Astrocyte (in vitro differentiated cells and primary cell): ENCODE data around the gene FCN2. TPM values are rescaled to one million over a fixed set of nuclear protein-coding genes. Genes with fewer than 3 reads are reported as not detected.

Source experiments
- DNase-seq: peaks from one replicate; pipeline ENCODE4 v3.0.0-alpha.2; 2010; ENCODE audit warnings: low read depth
- FAIRE-seq: peaks from 2 replicates; lab custom pipeline; 2011; peaks lifted over from hg19 to GRCh38; lab: Jason Lieb, UNC
- H2AFZ ChIP-seq: 2 replicates; pipeline ENCODE4 v1.6.0; 2012; ENCODE audit warnings: low read depth, low read length, inconsistent platforms
- H3K27ac ChIP-seq: 2 replicates; pipeline ENCODE4 v1.5.1; 2011; ENCODE audit warnings: low read depth, low read length, inconsistent platforms
- H3K27me3 ChIP-seq: 2 replicates; pipeline ENCODE4 v1.6.0; 2011; ENCODE audit warnings: low read length, inconsistent platforms; ENCODE audit not compliant: insufficient read depth
- H3K36me3 ChIP-seq: 2 replicates; pipeline ENCODE4 v1.5.1; 2011; ENCODE audit warnings: low read length, inconsistent platforms; ENCODE audit not compliant: insufficient read depth
- H3K4me1 ChIP-seq: 2 replicates; pipeline ENCODE4 v1.5.1; 2011; ENCODE audit warnings: low read length, inconsistent platforms; ENCODE audit not compliant: insufficient read depth
- H3K4me2 ChIP-seq: 2 replicates; pipeline ENCODE4 v1.6.0; 2012; ENCODE audit warnings: low read length, inconsistent platforms
- H3K4me3 ChIP-seq: 2 replicates; pipeline ENCODE4 v1.5.1; 2011; ENCODE audit warnings: low read depth, mild to moderate bottlenecking, low read length, inconsistent platforms; ENCODE audit not compliant: insufficient read depth
- H3K79me2 ChIP-seq: 2 replicates; pipeline ENCODE4 v1.6.0; 2012; ENCODE audit warnings: mild to moderate bottlenecking, low read length, inconsistent platforms; ENCODE audit not compliant: insufficient read depth
- H3K9ac ChIP-seq: 2 replicates; pipeline ENCODE4 v1.6.0; 2012; ENCODE audit warnings: mild to moderate bottlenecking, low read length, inconsistent platforms
- H3K9me3 ChIP-seq: 2 replicates; pipeline ENCODE4 v1.5.1; 2012; ENCODE audit warnings: low read depth, mild to moderate bottlenecking, low read length, inconsistent platforms; ENCODE audit not compliant: insufficient read depth
- H4K20me1 ChIP-seq: 2 replicates; pipeline ENCODE4 v1.6.0; 2012; ENCODE audit warnings: low read length, inconsistent platforms; ENCODE audit not compliant: insufficient read depth
- H3K27ac Mint-ChIP-seq: one replicate; pipeline ENCODE4 v1.8.0; 2021; ENCODE audit warnings: mild to moderate bottlenecking, mixed read lengths; ENCODE audit not compliant: unreplicated experiment
- H3K27me3 Mint-ChIP-seq: one replicate; pipeline ENCODE4 v1.8.0; 2021; ENCODE audit warnings: low read depth, mixed read lengths; ENCODE audit not compliant: unreplicated experiment
- H3K36me3 Mint-ChIP-seq: one replicate; pipeline ENCODE4 v1.8.0; 2021; ENCODE audit warnings: low read depth, mixed read lengths; ENCODE audit not compliant: unreplicated experiment
- H3K4me1 Mint-ChIP-seq: one replicate; pipeline ENCODE4 v1.8.0; 2021; ENCODE audit warnings: low read depth, mixed read lengths; ENCODE audit not compliant: unreplicated experiment
- H3K4me3 Mint-ChIP-seq: one replicate; pipeline ENCODE4 v1.8.0; 2021; ENCODE audit warnings: mild to moderate bottlenecking, moderate library complexity, mixed read lengths; ENCODE audit not compliant: unreplicated experiment
- H3K9me3 Mint-ChIP-seq: one replicate; pipeline ENCODE4 v1.8.0; 2021; ENCODE audit warnings: mild to moderate bottlenecking, mixed read lengths; ENCODE audit not compliant: unreplicated experiment
- EZH2 ChIP-seq: IDR thresholded peaks from 2 replicates; pipeline ENCODE4 v1.6.1; 2012; ENCODE audit warnings: mild to moderate bottlenecking, low read length, inconsistent platforms; ENCODE audit not compliant: insufficient read depth
- total RNA-seq: library from RNA; stranded (reverse); gene quantifications from 2 replicates; pipeline ENCODE4 v1.2.1, GENCODE V29; 2021
- TF ChIP-seq, protein P1 (sequence below): IDR thresholded peaks from 2 replicates; pipeline ENCODE4 v1.5.1; 2011; ENCODE audit warnings: low read depth, mild to moderate bottlenecking, inconsistent platforms, low read length, moderate library complexity; ENCODE audit not compliant: insufficient read depth

Gene FCN2
- total RNA-seq, 1 donor from 2014 or later = not detected

DNA sequence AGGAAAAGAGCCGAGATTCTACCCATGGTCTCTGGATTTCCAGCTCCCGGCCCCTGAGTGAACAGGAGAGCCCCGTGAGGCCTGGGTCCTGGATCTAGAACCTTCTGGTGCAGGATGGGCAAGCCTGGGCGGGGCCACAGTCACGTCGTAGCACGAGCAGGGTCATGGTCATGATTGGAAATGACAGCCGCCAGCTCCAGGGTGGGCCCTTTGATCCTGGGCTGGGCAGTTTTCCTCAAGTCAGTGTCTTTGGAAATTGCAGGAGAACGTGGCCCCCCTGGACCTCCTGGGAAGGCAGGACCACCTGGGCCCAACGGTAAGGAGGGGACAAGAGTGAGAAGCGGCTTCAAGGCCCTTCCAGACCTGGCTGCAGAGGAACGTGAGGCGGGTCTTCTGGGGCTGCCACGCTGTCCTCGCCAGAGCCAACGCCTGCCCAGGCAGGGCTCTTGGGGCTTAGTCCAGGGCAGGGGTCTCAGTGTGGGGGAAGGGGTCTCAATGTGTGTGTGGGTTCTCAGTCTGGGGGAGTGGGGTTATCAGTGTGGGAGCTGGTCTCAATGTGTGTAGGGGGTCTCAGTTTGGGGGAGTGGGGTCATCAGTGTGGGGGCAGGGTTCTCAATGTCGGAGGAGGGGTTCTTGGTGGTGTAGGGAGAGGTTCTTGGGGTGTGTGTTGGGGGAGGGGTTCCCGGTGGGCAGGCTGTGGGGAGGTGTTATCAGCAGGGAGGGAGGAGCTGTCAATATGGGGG, 2.6 kb downstream of the FCN2 start:
- H3K9me3 Mint-ChIP-seq = peaks cover 1% of the 10 kb centered on the region
- Histone ChIP-seq H3K36me3 (no peaks in the 10 kb centered on the region), H3K27ac (no peak overlapping the region), H3K27me3 (peaks cover 7% of the 10 kb centered on the region), H3K4me2 (no peak overlapping the region), H4K20me1 (no peaks in the 10 kb centered on the region), H2AFZ (no peak overlapping the region), H3K4me1 (no peaks in the 10 kb centered on the region), H3K79me2 (no peaks in the 10 kb centered on the region), H3K9me3 (no peaks in the 10 kb centered on the region), H3K9ac (no peak overlapping the region), H3K4me3 (no peak overlapping the region)
- no peaks in the 10 kb centered on the region for H3K4me1 Mint-ChIP-seq
- H3K27me3 Mint-ChIP-seq = peaks cover 40% of the 10 kb centered on the region
- FAIRE-seq (no peak), DNase-seq (no peak)
- no peak for TF ChIP-seq EZH2
- TF ChIP-seq, protein P1, sequence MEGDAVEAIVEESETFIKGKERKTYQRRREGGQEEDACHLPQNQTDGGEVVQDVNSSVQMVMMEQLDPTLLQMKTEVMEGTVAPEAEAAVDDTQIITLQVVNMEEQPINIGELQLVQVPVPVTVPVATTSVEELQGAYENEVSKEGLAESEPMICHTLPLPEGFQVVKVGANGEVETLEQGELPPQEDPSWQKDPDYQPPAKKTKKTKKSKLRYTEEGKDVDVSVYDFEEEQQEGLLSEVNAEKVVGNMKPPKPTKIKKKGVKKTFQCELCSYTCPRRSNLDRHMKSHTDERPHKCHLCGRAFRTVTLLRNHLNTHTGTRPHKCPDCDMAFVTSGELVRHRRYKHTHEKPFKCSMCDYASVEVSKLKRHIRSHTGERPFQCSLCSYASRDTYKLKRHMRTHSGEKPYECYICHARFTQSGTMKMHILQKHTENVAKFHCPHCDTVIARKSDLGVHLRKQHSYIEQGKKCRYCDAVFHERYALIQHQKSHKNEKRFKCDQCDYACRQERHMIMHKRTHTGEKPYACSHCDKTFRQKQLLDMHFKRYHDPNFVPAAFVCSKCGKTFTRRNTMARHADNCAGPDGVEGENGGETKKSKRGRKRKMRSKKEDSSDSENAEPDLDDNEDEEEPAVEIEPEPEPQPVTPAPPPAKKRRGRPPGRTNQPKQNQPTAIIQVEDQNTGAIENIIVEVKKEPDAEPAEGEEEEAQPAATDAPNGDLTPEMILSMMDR = no peak
- H3K4me3 Mint-ChIP-seq = no peak overlapping the region
- no peak overlapping the region for H3K27ac Mint-ChIP-seq
- no peaks in the 10 kb centered on the region for H3K36me3 Mint-ChIP-seq

- Histone ChIP-seq H3K4me2 (no peak overlapping the region), H3K4me1 (no peaks in the 10 kb centered on the region), H3K4me3 (no peak overlapping the region), H3K27ac (no peak overlapping the region), H3K27me3 (peaks cover 7% of the 10 kb centered on the region), H4K20me1 (no peaks in the 10 kb centered on the region), H3K79me2 (no peaks in the 10 kb centered on the region), H2AFZ (no peak overlapping the region), H3K9me3 (no peaks in the 10 kb centered on the region), H3K36me3 (no peaks in the 10 kb centered on the region), H3K9ac (no peak overlapping the region)
- Mint-ChIP-seq H3K4me3 (no peak overlapping the region), H3K27me3 (peaks cover 40% of the 10 kb centered on the region), H3K36me3 (no peaks in the 10 kb centered on the region), H3K9me3 (peaks cover 1% of the 10 kb centered on the region), H3K4me1 (no peaks in the 10 kb centered on the region), H3K27ac (no peak overlapping the region)
- FAIRE-seq = no peak
- no peak for DNase-seq
- no peak for TF ChIP-seq EZH2
- TF ChIP-seq, protein P1 = no peak
Measured at GRCh38 chr9:134884492-134884891, 3.9 kb downstream of the FCN2 start.
